GM12892 (cell line): ENCODE measurements around the gene HECTD4.
"Not testable (repeated sequence)": the region's sequence is repeated elsewhere in the genome, so short reads cannot be mapped to it uniquely, and the experiment has no call there.

Experiments
- DNase-seq: peaks from one replicate; pipeline ENCODE4 v3.0.0; 2011; ENCODE audit not compliant: insufficient read length
- FAIRE-seq: peaks from 2 replicates; lab custom pipeline; 2011; peaks lifted over from hg19 to GRCh38; lab: Jason Lieb, UNC
- POLR2A ChIP-seq: IDR thresholded peaks from 2 replicates; pipeline ENCODE4 v1.6.1; 2011; ENCODE audit warnings: low read depth, low read length, control low read depth
- POLR2AphosphoS5 ChIP-seq: IDR thresholded peaks from 2 replicates; pipeline ENCODE4 v1.6.1; 2011; ENCODE audit warnings: low read depth, low read length, control low read depth
- TAF1 ChIP-seq: IDR thresholded peaks from 2 replicates; pipeline ENCODE4 v1.6.1; 2011; ENCODE audit warnings: low read depth, mild to moderate bottlenecking, control low read depth, low read length, borderline replicate concordance

The HECTD4 gene

DNA sequence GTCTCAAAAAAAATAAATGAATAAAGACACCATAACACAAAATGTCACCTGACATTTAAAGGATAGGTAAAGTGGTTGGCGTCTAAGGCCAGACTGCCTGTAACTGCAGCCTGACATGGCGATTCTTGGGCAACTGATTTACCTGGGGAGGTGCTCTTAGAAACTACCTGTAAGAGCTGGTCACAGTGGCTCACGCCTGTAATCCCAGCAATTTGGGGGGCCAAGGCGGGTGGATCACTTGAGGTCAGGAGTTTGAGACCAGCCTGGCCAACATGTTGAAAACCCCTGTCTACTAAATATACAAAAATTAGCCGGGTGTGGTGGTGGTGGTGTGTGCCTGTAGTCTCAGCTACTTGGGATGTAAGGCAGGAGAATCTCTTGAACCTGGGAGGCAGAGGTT is 18.8 kb upstream of the HECTD4 start:
- DNase-seq (no peak), FAIRE-seq (no peak)
- TF ChIP-seq POLR2A (no peak), TAF1 (no peak), POLR2AphosphoS5 (no peak)

DNA sequence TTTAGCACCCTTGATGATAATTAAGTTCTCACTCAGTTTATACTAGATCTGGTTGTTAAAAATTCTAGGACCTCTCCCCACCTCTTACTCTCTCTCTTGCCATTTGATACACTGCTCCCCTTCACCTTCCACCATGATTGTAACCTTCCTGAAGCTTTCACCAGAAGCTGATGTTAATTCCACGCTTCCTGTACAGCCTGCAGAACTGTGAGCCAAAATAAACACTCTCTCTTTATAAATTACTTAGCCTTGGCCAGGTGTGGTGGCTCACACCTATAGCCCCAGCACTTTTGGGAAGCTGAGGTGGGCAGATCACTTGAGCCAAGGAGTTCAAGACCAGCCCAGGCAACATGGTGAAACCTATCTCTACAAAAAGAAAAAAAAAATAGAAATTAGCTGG is 11.1 kb upstream of the HECTD4 start:
- TF ChIP-seq POLR2AphosphoS5 (no peak), TAF1 (no peak), POLR2A (no peak)
- FAIRE-seq (no peak), DNase-seq (no peak)

- DNase-seq, FAIRE-seq: not testable (repeated sequence)
Observed at GRCh38 chr12:112389922-112390654, 7.9 kb upstream of the HECTD4 start.

DNA sequence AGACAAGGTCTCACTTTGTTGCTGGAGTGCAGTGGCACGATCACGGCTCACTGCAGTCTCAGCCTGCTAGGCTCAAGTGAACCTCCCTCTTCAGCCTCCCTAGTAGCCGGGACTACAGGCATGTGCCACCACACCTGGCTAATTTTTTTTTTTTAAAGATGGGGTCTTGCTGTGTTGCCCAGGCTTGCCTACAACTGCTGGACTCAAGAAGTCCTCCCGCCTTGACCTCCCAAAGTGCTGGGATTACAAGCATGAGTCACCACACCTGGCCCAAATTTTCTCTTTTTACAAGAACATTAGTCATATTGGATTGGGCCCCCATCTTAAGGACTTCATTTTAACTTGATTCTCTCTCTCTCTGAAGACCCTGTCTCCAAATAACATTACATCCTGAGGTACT is 7.0 kb upstream of the HECTD4 start:
- DNase-seq = no peak
- TF ChIP-seq POLR2A (no peak), POLR2AphosphoS5 (no peak), TAF1 (no peak)
- no peak for FAIRE-seq

GRCh38 chr12:112386726-112387125 is 4.5 kb upstream of the HECTD4 start:
- DNase-seq (no peak), FAIRE-seq (peak; percentile 5)
- TF ChIP-seq TAF1 = no peak
- TF ChIP-seq POLR2AphosphoS5 = no peak
- TF ChIP-seq POLR2A = no peak

DNA sequence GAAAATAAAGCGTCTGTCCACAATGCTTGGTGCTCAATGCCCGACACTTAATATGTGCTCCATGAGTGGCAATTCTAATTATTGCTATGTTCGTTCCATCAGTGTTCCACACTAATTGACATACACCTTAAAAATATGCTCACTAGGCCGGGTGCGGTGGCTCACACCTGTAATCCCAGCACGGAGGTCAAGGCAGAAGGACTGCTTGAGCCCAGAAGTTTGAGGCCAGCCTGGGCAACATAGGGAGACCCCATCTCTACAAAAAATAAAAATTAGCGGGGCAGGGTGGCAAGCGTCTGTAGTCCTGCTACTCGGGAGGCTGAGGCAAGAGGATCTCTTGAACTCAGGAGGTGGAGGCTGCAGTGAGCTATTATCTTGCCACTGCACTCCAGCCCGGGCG is 635 bp upstream of the HECTD4 start:
- no peak for DNase-seq
- TF ChIP-seq TAF1 (no peak), POLR2A (no peak), POLR2AphosphoS5 (no peak)
- no peak for FAIRE-seq

DNA sequence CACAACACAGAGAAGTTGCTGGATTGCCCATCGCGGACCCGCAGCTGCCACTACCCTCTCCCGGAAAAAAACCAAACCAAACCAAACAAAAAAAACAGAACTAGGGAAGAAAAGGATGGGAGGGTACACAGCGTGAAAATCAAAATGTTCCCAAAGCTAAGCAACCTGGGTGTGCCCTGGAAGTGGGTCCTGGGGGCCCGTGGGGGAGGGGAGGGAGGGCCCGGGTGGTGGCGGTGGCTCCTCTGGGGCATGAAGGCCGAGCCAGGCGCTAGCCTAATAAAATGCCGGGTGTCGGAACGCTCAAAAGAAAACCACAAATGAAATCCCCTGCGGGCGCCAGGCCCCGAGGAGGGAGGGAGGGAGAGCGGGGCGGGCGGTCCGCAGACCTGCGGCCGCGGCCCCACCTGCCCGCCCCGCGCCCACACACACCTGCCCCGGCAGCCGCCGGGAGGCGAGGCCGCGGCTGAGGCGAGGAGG is 787 bp downstream of the HECTD4 start:
- FAIRE-seq (peak; percentile 69), DNase-seq (peak; percentile 58)
- TF ChIP-seq POLR2AphosphoS5 (no peak), POLR2A (no peak), TAF1 (no peak)

- FAIRE-seq (peak; percentile 51), DNase-seq (no peak)
- no peak for TF ChIP-seq POLR2A
- TF ChIP-seq POLR2AphosphoS5 = no peak
- TF ChIP-seq TAF1 = no peak
Observed at GRCh38 chr12:112380663-112381405, 1.4 kb downstream of the HECTD4 start.

DNA sequence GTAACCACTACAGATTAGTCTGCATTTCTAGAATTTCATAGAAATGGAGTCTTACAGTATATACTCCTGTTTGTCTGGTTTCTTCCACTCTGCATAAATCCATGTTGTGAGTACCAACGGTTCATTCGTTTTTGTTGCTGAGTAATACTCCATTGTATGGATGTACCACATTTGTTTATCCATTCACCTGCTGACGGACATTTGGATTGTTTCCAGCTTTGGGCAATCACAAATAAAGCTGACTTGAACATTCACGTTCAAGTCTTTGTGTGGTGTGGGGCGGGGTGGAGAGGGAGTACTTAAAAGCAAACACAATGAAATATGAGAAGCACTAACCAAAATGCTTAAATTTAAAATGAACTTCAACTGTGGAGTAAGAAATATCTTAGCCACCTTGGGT is 7.1 kb downstream of the HECTD4 start:
- FAIRE-seq (no peak), DNase-seq (no peak)
- no peak for TF ChIP-seq POLR2AphosphoS5
- TF ChIP-seq TAF1 = no peak
- no peak for TF ChIP-seq POLR2A

- no peak for TF ChIP-seq POLR2AphosphoS5
- no peak for TF ChIP-seq POLR2A
- TF ChIP-seq TAF1 = no peak
- DNase-seq (no peak), FAIRE-seq (no peak)
Observed at GRCh38 chr12:112374166-112374740, 8.0 kb downstream of the HECTD4 start.

GRCh38 chr12:112370868-112371510 is 11.2 kb downstream of the HECTD4 start:
- FAIRE-seq = no peak
- no peak for DNase-seq
- TF ChIP-seq POLR2AphosphoS5 (no peak), TAF1 (no peak), POLR2A (no peak)
